ENCODE data around the gene ZNF836. TPM values are rescaled to one million over a fixed set of nuclear protein-coding genes. Genes with fewer than 3 reads are reported as not detected.

Gene ZNF836
- total RNA-seq, 1 experiment from 2014 or later, result 28.8 TPM

GRCh38 chr19:52196256-52196967 lies 25.0 kb upstream of the ZNF836 start:
- DNase-seq (ENCODE audit: low spot score) (no peak), ATAC-seq (no peak)
- Mint-ChIP-seq H3K4me3 (no peak overlapping the region), H3K27me3 (ENCODE audit: low read depth) (no peaks in the 10 kb centered on the region; the same call in 1 of the 2 replicates), H3K9me3 (no peaks in the 10 kb centered on the region), H3K27ac (no peak overlapping the region), H3K36me3 (peaks cover 52% of the 10 kb centered on the region), H3K4me1 (peaks cover 32% of the 10 kb centered on the region)
- ChIA-PET POLR2A (no interaction called here), CTCF (interaction anchor here (1.5 kb wide), 1 partner anchor 41 kb away, joined by 3 read pairs; no protein-coding TSS in a partner anchor)
- no peak for TF ChIP-seq ZNF281 (CRISPR knock-in tag; IDR thresholded peaks at IDR 0.05)
- TF ChIP-seq PRRX2 (CRISPR knock-in tag; IDR thresholded peaks at IDR 0.05), result no peak
- no peak for TF ChIP-seq ZNF671 (CRISPR knock-in tag; IDR thresholded peaks at IDR 0.05)
- TF ChIP-seq ATF1 (CRISPR knock-in tag; IDR thresholded peaks at IDR 0.05), result no peak
- TF ChIP-seq JAZF1 (CRISPR knock-in tag; IDR thresholded peaks at IDR 0.05), result no peak
- no peak for TF ChIP-seq NR3C1 (CRISPR knock-in tag; conservative IDR thresholded peaks at IDR 0.05; ENCODE audit: low read depth)
- no peak for TF ChIP-seq PREB (CRISPR knock-in tag; IDR thresholded peaks at IDR 0.05; ENCODE audit: borderline replicate concordance)
- no peak for TF ChIP-seq RELA (CRISPR knock-in tag; IDR thresholded peaks at IDR 0.05; ENCODE audit: borderline replicate concordance)
- TF ChIP-seq ESRRA (CRISPR knock-in tag; IDR thresholded peaks at IDR 0.05; ENCODE audit: borderline replicate concordance), result no peak

- peak overlapping the region; percentile 45 for H3K27ac Mint-ChIP-seq
- no peaks in the 10 kb centered on the region; the same call in 1 of the 2 replicates for H3K27me3 Mint-ChIP-seq (ENCODE audit: low read depth)
- TF ChIP-seq ATF1 (CRISPR knock-in tag; IDR thresholded peaks at IDR 0.05), result no peak
- no peak for TF ChIP-seq CTCF (IDR thresholded peaks at IDR 0.05)
- no peak for TF ChIP-seq ESRRA (CRISPR knock-in tag; IDR thresholded peaks at IDR 0.05; ENCODE audit: borderline replicate concordance)
- TF ChIP-seq KAT7 (CRISPR knock-in tag; IDR thresholded peaks at IDR 0.05; ENCODE audit: borderline replicate concordance), result no peak
- TF ChIP-seq HMGA2 (CRISPR knock-in tag; IDR thresholded peaks at IDR 0.05), result no peak
- no peak for TF ChIP-seq FOXJ3 (CRISPR knock-in tag; IDR thresholded peaks at IDR 0.05; ENCODE audit: borderline replicate concordance)
- TF ChIP-seq ARID4B (CRISPR knock-in tag; IDR thresholded peaks at IDR 0.05; ENCODE audit: borderline replicate concordance), result no peak
- no peak for TF ChIP-seq ERG (CRISPR knock-in tag; IDR thresholded peaks at IDR 0.05)
- no peak for TF ChIP-seq ZNF512 (CRISPR knock-in tag; IDR thresholded peaks at IDR 0.05; ENCODE audit: borderline replicate concordance)
- TF ChIP-seq NFATC4 (CRISPR knock-in tag; IDR thresholded peaks at IDR 0.05), result no peak
- no peak for TF ChIP-seq ZNF396 (CRISPR knock-in tag; IDR thresholded peaks at IDR 0.05; ENCODE audit: borderline replicate concordance)
- no peak for TF ChIP-seq TEAD1 (CRISPR knock-in tag; IDR thresholded peaks at IDR 0.05)
Observed at GRCh38 chr19:52191951-52192350, 20.5 kb upstream of the ZNF836 start.

More at GRCh38 chr19:52191951-52192350, 20.5 kb upstream of the ZNF836 start:
- H3K36me3 Mint-ChIP-seq, result peaks cover 38% of the 10 kb centered on the region
- no peak for DNase-seq (ENCODE audit: low spot score)
- POLR2A ChIA-PET, result no interaction called here
- peaks cover 42% of the 10 kb centered on the region for H3K4me1 Mint-ChIP-seq
- H3K9me3 Mint-ChIP-seq, result no peaks in the 10 kb centered on the region
- CTCF ChIA-PET, result no interaction called here
- peak overlapping the region; percentile 96 for H3K4me3 Mint-ChIP-seq
- ATAC-seq, result no peak

All from WTC11 (cell line).